ENCODE results near the gene DDX49.

DNA sequence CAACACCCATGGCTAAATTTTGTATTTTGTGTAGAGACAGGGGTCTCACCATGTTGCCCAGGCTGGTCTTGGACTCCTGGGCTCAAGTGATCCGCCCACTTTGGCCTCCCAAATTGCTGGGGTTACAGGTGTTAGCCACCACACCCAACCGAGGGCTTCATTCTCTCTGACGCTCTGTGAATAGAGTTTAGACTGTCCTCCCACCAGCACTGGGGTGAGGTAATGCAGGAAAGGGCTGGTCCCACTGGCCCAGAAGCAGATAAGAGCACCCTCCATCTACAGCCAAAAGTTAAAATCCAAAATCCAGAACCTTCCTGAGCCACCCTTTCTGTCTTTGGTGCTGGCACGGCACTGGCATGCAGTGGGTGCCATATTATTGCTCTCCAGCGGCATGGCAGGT, 53.3 kb downstream of the DDX49 start:
- TF ChIP-seq, protein P1, sequence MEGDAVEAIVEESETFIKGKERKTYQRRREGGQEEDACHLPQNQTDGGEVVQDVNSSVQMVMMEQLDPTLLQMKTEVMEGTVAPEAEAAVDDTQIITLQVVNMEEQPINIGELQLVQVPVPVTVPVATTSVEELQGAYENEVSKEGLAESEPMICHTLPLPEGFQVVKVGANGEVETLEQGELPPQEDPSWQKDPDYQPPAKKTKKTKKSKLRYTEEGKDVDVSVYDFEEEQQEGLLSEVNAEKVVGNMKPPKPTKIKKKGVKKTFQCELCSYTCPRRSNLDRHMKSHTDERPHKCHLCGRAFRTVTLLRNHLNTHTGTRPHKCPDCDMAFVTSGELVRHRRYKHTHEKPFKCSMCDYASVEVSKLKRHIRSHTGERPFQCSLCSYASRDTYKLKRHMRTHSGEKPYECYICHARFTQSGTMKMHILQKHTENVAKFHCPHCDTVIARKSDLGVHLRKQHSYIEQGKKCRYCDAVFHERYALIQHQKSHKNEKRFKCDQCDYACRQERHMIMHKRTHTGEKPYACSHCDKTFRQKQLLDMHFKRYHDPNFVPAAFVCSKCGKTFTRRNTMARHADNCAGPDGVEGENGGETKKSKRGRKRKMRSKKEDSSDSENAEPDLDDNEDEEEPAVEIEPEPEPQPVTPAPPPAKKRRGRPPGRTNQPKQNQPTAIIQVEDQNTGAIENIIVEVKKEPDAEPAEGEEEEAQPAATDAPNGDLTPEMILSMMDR (IDR thresholded peaks at IDR 0.05; ENCODE audit: low read length): no peak
- TF ChIP-seq EZH2phosphoT487 (IDR thresholded peaks at IDR 0.05; ENCODE audit: low read length) (no peak), EZH2 (optimal IDR thresholded peaks at IDR 0.05; ENCODE audit: low read depth, low read length) (no peak)
